Hematopoietic multipotent progenitor cell treated with erythropoietin and hydrocortisone succinate and interleukin-3 and kit ligand, for 4 days (in vitro differentiated cells): ENCODE measurements around the gene PLBD2.
"Not testable (repeated sequence)": the region's sequence is repeated elsewhere in the genome, so short reads cannot be mapped to it uniquely, and the experiment has no call there.

Experiments used
- DNase-seq: peaks from one replicate; pipeline ENCODE4 v3.0.0-alpha.2; 2015

The PLBD2 gene

DNA sequence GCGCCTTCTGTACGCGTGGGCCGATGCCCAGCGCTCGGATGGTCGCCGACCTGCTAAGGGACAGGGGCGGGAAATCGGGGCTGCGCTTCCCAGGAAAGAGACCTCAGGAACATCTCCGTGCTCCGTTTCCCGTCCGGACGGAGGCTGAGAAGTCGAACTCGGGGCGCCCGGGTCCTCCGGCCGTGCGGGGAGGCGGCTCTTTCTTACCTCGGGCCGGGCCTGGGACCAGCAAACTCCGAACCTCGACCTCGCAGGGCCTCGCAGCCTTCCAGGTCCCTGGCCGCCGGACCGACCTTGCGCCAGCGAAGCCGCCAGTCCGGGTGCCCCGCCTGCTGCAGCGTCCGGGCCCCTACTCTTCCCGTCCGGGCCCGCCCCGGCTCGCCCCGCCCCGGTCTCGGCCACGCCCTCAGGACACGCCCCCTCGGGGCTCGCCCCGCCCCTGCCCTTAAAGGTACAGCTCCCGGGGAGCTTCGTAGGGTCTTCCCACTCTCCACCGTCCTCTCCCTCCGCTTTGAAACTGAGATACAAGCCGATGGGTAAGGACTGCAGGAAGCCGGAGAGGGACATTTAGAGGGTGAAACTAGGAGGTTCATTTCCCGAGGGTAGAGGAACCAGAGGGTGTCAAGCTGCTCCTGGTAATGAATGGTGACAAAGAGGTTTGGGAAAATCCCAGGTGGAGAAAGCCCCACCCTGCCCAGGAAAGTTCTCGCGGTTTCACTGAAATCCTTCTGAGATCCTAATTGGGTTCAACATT lies 23.4 kb upstream of the PLBD2 start, which contains the start of gene SLC8B1:
Gene SLC8B1, minus strand, starts transcription at position 324 of the 754 bp plus-strand sequence. CDS start 2,231 bp downstream, outside the sequence.
- peak; percentile 90 for DNase-seq

DNA sequence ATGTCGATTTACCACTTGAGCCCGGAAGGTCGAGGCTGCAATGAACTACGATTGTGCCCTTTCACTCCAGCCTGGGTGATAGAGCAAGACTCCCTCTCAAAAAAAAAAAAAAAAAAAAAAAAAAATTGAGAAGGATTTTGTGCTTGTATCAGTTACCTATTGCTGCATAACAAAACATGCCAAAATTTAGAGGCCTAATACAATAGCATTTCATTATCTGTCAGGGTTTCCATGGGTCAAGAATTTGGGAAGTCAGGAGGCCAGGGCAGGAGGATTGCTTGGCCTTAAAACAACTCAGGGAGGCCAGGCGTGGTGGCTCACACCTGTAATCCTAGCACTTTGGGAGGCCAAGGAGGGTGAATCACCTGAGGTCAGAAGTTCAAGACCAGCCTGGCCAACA lies 18.8 kb upstream of the PLBD2 start:
- DNase-seq: no peak

DNA sequence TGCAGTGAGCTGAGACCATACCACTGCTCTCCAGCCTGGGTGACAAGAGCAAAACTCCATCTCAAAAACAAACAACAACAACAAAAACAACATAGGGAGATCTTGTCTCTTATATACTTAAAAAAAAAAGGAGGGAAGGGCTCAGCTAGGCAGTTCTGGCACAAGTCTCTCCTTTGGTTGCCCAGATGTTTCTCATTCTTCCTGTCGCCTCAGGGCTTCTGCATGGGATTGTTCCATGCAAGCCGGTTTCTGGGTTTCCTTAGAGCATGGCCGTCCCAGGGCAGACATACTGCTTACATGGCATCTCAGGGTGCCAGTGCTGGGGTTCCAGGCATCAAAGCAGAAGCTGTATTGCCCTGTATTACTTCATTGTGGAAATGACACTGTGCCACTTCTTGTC lies 18.3 kb upstream of the PLBD2 start:
- no peak for DNase-seq

DNA sequence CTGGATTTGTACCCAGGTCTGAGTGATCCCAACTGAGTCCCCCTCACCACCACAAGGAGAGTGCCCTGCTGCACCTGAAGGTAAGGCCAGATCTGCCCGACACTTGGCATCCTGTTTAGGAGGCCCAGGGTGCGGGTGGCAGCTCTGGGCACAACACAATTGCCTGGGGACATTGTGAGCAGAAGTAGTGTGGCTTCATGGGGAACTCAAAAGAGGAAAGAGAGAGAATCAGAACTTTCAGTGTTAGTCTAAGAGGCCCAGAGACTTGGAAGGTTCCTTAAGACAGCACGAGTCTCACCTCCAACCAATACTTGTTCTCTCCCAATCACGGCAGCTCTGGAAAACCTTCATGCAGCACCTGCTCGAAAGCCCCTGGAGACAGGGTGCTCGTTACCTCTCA lies 16.9 kb upstream of the PLBD2 start:
- no peak for DNase-seq

DNA sequence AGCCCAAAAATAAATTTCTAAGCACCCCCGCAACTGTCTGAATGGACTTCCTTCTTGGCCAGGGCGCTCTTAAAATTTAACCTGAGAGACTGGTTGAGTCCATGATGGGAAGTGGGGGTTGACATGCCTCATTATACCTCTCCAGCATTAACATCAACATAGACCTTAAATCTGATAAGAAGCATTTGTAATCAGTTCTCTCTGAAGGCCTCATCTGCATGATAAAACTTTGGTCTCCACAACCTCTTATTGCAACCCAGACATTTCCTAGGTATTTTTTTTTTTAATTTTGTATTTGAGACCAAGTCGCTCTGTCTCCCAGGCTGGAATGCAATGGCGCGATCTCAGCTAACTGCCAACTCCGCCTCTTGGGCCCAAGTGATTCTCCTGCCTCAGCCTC lies 13.1 kb upstream of the PLBD2 start:
- DNase-seq: no peak

DNA sequence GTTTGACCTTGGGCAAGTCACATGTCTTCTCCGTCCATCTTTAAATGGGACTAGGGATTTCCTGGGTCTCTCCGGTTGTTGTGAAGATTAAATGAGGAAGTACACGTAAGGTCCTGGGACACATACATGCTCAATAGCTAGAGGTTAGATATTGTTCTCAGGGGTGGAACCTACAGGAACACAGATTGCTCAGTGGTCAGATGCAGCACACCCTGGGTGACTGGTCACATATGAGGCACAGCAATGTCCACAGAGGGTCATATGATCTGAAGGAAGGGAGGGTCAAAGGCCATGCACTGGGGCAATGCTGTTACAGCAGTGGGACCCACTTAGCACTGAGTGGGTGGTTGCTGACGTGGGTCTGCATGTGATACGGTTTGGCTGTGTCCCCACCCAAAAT lies 12.0 kb upstream of the PLBD2 start:
- DNase-seq: no peak

DNA sequence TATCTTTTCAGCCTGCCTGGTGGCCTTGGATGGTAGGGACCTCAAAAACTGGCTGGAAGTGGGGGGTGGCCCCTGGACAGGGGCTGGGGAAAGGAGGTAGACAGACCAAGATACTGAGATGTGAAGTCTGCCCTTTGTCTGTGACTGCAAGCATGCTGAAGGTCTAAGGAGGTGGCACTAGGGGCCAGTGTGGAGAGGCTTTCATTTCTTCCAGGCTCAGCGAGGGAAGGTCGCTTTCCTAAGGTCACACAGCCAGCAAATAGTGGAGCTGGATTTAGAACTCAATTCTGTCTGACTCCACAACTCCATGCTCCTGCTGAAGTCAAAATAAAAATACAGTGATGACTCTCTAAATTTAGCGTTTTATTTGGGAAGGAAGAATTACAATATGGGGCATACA lies 11.3 kb upstream of the PLBD2 start:
- no peak for DNase-seq

DNA sequence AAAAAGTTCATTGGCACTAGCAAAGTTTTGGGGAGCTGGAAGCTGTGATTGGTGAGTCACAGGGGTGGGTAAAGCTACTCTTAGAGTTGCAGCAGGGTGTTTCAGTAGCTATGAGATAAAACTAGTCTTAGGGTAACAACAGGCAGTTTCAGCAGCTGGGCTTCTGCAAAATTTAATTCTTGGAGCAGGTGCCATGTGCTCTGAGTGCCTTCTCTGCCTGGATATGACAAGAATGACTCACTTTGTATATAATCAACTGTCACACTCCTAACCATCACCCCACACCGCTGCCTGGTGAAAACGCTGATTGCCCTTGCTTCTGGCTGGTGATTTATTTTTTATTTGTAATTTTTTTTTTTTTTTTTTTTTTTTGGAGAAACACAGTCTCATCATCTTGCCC lies 10.5 kb upstream of the PLBD2 start:
- peak; percentile 76 for DNase-seq

DNA sequence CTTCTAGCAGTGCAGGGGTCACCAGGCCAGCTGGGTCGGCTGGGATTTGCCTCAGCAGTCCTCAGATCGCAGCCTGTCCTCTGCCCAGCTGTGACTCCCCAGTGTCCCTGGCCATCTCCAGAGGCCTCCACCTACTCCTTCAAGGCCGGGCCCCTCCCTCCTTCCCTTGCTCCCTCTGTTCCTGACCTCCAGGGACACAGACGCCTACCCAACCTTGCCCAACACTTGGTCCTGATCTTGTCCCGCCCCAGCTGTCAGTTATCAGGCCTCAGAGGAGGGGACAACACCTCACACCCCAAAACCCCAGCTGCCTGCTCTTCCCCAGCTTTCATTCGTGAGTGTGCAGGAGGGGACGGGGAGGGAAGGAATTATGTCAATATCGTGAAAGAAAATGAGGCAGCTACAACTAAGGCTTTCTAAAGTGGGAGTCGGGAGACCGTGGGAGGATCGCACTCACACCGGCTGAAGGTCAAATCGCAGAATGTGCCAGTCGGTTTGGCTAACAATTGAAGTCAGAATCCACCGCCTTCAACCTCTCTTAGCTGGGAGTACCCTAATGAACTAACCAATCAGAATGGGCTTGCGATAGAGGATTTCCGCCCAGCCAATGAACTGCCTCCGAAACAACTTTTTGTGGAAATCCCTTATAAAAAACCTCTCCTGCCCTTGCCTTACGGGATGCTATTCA lies 9.4 kb upstream of the PLBD2 start:
- no peak for DNase-seq

DNA sequence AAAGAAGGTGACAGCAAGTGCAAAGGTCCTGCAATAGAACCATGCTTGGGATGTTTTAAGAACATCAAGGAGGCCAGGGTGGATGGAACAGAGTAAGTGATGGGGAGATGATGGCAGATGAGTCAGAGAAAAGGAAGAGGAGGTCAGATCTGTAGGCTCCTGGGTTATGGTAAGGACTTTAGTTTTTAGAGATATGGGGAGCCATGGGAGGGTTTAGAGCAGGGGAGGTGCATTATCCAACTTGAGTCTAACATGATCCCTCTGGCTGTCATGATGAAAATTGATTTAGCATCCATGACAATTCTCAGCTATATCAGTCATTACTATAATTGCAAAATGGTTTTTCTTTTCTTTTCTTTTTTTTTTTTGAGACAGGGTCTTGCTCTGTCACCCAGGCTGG lies 7.3 kb upstream of the PLBD2 start:
- DNase-seq: no peak

DNA sequence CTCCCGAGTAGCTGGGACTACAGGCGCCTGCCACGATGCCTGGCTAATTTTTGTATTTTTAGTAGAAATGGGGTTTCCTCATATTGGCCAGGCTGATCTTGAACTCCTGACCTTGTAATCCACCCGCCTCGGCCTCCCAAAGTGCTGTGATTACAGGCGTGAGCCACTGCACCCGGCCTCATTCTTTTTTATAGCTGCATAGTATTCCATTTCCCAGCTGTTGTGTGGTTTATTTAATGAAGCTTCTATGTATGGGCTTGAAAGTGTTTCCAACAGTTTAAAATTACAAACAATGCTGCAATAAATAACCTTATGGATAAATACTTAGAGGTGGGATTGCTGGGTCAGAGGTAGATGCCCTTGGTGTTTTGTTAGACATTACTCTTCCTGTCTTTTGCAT lies 4.2 kb upstream of the PLBD2 start:
- not testable (repeated sequence) for DNase-seq

DNA sequence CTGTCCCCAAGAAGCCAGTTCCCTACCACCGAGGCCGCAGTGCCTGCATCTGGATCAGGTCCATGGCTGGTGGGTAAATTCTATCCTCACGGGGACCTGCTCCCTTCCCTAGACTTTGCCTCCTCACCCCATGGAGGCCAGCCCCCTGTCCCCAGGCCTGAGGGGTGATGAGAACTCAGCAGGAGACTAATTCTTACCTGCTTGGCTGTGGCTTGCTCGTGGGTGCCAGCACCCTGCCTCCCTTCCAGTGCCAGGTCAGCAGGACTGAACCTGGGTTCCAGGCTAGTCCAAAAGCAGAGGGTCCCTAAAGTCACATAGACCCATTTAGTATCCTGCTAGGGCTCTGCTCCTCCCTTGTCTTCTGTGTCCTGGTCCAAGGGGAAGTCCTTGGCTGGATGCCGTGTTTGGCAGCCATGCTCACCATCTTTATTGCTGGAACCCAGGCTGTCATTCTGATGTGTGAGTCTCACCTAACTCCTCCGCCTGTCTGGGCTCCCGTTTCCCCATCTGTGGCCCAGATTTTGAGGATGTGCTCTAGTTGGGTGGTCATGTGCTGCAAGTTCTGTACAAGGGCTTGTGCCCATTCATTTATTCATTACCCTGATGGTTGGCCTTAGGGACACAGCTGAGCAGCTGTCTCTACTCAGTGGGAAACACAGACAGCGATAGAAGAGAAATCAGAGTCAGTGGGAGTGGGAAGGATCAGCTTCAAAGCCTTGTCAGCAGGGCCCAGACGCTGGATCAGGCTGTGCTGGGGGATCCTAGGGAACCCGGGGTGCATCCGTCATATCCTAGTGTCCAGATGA lies 949 bp downstream of the PLBD2 start:
- no peak for DNase-seq

DNA sequence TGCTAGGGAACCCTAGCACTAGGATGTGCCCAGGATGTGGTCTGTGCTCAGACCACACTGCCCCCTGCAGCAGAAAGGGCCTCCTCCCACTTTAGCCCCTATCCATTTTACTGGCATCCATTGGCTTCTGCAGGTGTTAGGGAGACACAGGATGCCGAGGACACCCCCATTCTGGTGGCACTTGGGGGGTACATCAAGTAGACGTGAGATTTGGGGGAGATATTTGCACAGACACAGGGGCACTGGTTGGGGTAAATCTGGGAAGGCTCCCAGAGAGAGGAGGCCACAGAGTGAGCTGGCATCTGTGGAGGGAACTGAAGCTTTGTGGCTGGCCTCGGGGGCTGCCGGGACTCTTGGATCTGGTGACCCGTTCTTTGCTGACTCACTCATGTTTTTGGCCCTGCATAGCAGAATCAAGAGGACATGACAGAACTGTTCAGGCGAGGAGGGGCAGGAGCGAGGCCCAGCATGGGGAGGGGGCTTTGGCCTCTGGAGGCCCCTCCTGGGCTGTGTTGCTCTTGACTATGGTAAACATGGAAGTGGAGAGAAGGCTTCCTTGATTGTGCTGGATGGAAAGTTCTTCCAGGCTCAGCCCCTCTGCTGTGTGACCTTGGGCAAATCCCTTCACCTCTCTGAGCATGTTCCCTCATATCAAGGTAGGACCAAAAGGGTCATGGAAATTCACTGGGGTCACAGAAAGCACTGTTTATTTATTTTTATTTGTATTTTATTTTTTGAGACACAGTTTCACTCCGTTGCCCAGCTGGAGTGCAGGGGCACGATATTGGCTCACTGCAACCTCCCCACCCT lies 1.8 kb downstream of the PLBD2 start:
- DNase-seq: peak; percentile 40

DNA sequence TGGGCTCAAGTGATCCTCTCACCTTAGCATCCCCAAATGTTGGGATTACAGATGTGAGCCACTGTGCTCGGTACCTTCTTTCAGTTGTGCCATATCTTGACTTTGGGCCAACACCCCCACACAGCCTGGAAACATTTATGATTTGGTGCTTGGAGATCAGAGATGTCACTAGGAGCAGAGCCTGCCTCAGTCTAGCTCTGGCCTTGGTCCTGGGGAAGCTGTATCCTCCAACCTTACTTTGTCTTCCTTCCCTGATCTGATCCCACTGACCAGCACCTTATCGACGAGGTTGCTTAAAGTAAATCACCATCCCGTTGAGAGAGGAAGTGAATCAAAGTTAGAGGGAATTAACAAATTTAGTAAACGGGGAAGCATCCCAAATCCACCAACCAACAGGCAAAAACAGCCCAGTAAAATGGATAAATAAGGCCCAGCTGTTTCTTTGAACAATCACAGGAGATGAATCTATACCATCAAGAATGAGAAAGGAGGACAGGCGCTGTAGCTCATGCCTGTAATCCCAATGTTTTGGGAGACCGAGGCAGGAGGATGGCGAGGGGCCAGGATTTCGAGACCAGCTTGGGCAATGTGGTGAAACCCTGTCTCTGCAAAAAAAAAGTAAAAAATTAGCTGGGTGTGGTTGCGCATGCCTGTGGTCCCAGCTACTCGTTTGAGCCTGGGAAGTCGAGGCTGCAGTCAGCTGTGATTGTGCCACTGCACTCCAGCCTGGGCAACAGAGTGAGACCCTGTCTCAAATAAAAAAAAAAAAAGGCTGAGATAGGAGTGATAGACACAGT lies 3.4 kb downstream of the PLBD2 start:
- no peak for DNase-seq

DNA sequence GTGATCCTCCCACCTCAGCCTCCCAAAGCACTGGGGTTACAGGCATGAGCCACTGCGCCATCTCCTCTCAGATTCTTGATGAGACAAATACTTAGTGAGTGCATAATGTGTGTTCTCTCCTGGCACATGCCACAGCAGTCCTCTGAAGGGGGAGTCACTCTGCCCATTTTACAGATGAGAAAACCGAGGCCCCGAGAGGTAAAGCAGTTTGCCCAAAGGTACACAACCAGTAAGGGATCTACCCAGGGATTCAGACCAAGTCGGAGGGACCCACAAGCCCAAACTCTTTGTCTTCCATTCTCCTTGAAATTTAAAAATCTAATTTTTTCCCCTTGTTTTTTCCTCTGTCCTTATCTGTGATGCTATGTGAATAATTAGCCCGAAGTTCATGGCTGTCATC lies 6.3 kb downstream of the PLBD2 start:
- DNase-seq: no peak

DNA sequence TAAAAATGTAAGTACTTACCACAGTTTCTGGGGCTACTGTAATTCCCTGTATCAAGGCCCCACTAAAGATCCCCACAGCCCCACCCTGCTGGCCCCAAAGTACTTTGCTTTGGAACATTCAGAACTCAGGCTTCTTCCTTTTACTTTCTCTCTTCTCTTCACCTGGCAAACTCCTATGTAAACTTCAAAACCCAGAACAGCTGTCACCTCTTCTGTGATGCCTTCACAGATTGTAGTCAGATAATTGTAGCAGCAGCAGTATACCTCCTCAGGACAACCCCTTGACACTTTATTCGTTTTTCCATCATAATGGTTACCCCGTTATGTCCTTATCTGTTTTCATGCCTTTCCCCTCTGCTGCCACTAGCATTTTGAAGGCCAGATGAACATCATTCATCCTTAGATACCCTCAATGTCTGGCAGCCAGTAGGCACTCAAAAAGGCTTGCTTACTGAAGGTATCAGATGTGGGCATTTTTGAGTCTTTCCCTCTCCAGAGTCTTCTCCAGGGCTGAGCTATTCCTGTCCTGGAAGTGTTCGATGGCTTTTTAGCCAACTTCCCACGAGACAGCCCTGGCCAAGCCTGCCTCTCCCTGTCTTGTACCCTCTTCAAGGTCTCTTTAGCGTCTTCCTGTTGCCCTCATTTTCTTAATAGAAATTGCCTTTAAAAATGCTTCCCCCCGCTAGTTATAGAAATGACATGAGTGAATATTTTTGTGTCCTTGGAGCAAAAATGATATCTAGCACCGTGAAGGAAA lies 7.4 kb downstream of the PLBD2 start:
- DNase-seq: no peak

DNA sequence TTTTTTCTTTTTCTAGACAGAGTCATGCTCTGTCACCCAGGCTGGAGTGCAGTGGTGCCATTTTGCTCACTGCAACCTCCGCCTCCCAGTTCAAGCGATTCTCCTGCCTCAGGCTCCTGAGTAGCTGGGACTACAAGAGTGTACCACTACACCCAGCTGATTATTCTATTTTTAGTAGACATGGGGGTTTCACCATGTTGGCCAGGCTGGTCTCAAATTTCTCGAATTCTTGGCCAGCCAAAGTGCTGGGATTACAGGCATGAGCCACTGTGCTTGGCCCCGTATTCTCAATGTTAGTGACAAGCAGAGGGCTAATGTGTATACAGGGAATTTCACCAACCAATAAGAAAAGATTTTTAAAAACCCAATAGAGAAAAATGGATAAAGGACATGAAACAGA lies 8.4 kb downstream of the PLBD2 start:
- no peak for DNase-seq

DNA sequence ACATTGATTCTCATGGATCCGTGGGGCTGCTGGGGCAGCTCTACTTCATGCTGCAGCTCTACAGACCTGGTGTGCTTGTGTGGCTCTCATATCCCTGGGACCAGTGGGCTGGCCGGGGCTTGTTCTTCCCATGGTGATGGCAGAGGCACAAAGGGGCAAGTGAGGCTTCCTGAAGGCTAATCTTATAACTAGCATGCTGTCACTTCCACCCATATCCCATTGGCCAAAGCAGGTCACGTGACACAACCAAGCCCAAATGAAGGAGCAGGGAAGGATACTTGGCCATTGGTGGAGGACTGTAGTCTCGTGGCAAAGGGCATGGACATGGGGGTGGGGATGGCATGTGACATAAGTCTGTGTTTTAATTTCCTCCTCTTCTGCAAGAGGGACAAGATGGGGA lies 9.9 kb downstream of the PLBD2 start:
- no peak for DNase-seq

DNA sequence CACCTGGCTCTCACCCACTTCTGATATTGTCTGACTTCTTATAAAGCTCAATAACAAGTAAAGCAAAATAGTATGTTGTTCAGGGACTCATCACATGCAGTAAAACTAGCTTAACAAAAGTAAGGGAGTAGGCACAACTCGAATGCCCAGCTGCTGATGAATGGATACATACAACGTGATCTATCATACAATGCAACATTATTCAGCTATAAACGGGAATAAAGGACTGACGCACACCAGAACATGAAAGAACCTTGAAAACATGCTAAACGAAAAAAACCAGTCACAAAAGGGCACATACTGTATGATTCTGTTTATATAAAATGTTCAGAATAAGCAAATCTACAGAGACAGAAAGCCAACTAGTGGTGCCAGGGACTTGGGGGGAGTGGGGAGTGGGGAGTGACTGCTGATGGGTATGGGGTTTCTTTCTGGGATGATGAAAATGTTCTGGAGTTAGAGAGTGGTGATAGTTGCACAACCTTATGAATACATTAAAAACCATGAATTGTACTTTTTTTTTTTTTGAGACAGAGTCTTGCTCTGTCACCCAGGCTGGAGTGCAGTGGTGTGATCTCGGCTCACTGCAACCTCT lies 11.1 kb downstream of the PLBD2 start:
- no peak for DNase-seq

DNA sequence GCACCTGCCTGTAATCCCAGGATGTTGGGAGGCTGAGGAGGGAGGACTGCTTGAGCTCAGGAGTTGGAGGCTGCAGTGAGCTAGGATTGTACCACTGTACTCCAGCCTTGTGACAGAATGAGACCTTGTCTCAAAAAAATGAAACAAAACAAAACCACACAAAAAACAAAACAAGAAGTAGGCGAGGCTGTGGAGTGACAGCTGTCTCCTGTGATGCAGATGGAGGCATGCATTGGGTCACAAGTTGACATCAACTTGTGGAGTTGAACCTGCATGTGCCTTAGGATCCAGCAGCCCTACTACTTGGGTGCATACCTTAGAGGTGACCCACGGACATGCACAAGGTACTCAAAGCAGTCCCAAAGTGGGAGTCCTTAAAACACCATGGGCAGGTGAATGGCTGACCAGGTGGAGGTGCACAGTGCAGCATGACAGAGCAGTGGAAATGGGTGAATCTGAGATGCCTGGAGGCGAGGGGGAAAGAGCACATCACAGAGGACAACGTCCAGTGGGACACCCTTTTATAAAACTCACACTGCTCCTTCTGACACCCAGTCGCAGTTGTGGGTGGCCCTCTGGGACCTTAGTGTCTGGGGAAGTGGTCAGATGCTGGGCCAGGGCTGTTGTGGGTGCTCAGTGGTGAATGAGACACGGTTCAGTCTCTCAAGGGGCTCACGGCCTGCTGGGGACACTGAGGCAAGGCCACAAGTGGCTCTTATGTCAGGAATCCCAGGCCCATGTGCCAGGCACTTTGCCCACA lies 12.7 kb downstream of the PLBD2 start:
- no peak for DNase-seq
